ENCODE data around the gene FAM174A. TPM values are rescaled to one million over a fixed set of nuclear protein-coding genes. Genes with fewer than 3 reads are reported as not detected.

FAM174A gene
- total RNA-seq, 1 experiment from 2014 or later: 6.4 TPM

DNA sequence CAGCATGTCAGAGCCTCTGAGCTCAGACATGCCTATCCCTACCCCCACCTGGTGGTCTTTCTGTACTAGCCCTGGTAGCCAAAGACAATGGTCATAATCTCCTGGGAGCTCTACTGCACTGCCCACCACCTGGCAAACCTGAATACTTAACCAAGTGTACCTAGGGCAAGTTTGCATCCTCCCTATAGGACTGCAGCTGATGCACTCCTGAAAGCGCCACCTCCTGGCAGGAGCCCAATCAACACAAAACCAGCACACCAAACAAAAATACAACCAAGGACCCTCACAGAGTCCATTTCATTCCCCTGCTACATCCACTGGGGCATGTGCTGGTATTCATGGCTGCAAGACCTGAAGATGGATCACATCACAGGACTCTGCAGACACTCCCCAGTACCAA is 14.8 kb upstream of the FAM174A start:
- Mint-ChIP-seq H3K27ac (no peak overlapping the region), H3K4me1 (peaks cover 5% of the 10 kb centered on the region), H3K9me3 (peaks cover 15% of the 10 kb centered on the region), H3K27me3 (ENCODE audit: low read depth) (no peaks in the 10 kb centered on the region), H3K4me3 (no peak overlapping the region), H3K36me3 (no peaks in the 10 kb centered on the region)
- peak; percentile 49 for ATAC-seq
- TF ChIP-seq, protein P1, sequence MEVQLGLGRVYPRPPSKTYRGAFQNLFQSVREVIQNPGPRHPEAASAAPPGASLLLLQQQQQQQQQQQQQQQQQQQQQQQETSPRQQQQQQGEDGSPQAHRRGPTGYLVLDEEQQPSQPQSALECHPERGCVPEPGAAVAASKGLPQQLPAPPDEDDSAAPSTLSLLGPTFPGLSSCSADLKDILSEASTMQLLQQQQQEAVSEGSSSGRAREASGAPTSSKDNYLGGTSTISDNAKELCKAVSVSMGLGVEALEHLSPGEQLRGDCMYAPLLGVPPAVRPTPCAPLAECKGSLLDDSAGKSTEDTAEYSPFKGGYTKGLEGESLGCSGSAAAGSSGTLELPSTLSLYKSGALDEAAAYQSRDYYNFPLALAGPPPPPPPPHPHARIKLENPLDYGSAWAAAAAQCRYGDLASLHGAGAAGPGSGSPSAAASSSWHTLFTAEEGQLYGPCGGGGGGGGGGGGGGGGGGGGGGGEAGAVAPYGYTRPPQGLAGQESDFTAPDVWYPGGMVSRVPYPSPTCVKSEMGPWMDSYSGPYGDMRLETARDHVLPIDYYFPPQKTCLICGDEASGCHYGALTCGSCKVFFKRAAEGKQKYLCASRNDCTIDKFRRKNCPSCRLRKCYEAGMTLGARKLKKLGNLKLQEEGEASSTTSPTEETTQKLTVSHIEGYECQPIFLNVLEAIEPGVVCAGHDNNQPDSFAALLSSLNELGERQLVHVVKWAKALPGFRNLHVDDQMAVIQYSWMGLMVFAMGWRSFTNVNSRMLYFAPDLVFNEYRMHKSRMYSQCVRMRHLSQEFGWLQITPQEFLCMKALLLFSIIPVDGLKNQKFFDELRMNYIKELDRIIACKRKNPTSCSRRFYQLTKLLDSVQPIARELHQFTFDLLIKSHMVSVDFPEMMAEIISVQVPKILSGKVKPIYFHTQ (CRISPR knock-in tag; IDR thresholded peaks at IDR 0.05): no peak
- TF ChIP-seq, protein P2, sequence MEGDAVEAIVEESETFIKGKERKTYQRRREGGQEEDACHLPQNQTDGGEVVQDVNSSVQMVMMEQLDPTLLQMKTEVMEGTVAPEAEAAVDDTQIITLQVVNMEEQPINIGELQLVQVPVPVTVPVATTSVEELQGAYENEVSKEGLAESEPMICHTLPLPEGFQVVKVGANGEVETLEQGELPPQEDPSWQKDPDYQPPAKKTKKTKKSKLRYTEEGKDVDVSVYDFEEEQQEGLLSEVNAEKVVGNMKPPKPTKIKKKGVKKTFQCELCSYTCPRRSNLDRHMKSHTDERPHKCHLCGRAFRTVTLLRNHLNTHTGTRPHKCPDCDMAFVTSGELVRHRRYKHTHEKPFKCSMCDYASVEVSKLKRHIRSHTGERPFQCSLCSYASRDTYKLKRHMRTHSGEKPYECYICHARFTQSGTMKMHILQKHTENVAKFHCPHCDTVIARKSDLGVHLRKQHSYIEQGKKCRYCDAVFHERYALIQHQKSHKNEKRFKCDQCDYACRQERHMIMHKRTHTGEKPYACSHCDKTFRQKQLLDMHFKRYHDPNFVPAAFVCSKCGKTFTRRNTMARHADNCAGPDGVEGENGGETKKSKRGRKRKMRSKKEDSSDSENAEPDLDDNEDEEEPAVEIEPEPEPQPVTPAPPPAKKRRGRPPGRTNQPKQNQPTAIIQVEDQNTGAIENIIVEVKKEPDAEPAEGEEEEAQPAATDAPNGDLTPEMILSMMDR (IDR thresholded peaks at IDR 0.05): peak; percentile 48; the same call in 1 of the 2 replicates
- ChIA-PET CTCF (interaction anchor here (0.9 to 1.6 kb wide), 7 partner anchors 12 to 383 kb away, joined by 3 to 6 read pairs (median 4); partner anchors contain the start of gene ST8SIA4), POLR2A (no interaction called here)
- peak; percentile 69 for DNase-seq (ENCODE audit: low spot score)

DNA sequence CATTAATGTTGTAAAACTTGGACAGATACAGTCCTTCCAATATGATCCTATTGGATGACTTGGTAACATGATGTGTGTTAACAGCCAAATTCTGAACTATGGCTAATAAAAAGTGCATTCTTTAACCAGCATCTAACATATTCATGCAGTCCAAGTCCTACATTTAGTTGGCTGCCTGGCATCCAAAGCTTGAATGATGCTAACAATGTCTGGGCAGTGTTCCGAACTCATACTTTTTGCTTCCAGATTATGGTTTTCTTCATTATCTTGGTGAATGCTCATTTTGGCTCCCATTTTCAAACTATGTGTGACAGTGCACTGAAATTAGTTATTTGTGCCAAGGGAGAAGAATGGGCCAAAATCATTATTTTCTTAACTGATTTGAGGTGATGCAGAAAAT is 2.8 kb downstream of the FAM174A start:
- ATAC-seq (no peak), DNase-seq (ENCODE audit: low spot score) (no peak)
- Mint-ChIP-seq H3K9me3 (peaks cover 3% of the 10 kb centered on the region), H3K27me3 (ENCODE audit: low read depth) (no peaks in the 10 kb centered on the region), H3K27ac (no peak overlapping the region), H3K36me3 (peaks cover 2% of the 10 kb centered on the region; the same call in 1 of the 2 replicates), H3K4me1 (peaks cover 14% of the 10 kb centered on the region), H3K4me3 (no peak overlapping the region)
- ChIA-PET CTCF (no interaction called here), POLR2A (no interaction called here)
- TF ChIP-seq MYBL2 (CRISPR knock-in tag; IDR thresholded peaks at IDR 0.05) (no peak), RELA (CRISPR knock-in tag; IDR thresholded peaks at IDR 0.05; ENCODE audit: borderline replicate concordance) (no peak), ETV6 (CRISPR knock-in tag; IDR thresholded peaks at IDR 0.05) (no peak), FOXP1 (CRISPR knock-in tag; IDR thresholded peaks at IDR 0.05; ENCODE audit: borderline replicate concordance) (no peak)

DNA sequence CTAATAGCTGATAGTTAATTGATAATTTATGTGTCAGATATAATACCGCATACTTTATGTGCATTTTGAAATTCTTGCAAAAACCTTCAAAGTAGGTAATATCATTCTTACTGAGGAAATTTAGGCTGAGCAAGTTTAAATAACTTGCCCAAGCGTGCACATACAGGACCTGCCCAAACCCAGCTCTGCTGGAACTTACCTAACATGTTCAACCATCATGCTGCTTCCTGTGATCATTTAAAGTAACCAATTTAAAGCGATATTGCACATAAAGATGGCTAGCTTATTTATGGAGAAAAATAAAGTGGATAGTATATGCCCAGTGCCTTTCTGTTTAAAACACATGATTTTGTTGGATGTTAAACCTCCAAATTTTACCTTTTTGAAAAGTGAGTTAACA is 4.3 kb downstream of the FAM174A start:
- H3K4me1 Mint-ChIP-seq: peaks cover 14% of the 10 kb centered on the region
- no peak overlapping the region for H3K4me3 Mint-ChIP-seq
- no peaks in the 10 kb centered on the region for H3K36me3 Mint-ChIP-seq
- no peaks in the 10 kb centered on the region for H3K9me3 Mint-ChIP-seq
- DNase-seq (ENCODE audit: low spot score) (no peak), ATAC-seq (no peak)
- POLR2A ChIA-PET: no interaction called here
- no peaks in the 10 kb centered on the region for H3K27me3 Mint-ChIP-seq (ENCODE audit: low read depth)
- CTCF ChIA-PET: no interaction called here
- H3K27ac Mint-ChIP-seq: no peak overlapping the region
- no peak for TF ChIP-seq ETV6 (CRISPR knock-in tag; IDR thresholded peaks at IDR 0.05)
- TF ChIP-seq, protein P3, sequence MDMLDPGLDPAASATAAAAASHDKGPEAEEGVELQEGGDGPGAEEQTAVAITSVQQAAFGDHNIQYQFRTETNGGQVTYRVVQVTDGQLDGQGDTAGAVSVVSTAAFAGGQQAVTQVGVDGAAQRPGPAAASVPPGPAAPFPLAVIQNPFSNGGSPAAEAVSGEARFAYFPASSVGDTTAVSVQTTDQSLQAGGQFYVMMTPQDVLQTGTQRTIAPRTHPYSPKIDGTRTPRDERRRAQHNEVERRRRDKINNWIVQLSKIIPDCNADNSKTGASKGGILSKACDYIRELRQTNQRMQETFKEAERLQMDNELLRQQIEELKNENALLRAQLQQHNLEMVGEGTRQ (CRISPR knock-in tag; IDR thresholded peaks at IDR 0.05): no peak
- TF ChIP-seq, protein P4, sequence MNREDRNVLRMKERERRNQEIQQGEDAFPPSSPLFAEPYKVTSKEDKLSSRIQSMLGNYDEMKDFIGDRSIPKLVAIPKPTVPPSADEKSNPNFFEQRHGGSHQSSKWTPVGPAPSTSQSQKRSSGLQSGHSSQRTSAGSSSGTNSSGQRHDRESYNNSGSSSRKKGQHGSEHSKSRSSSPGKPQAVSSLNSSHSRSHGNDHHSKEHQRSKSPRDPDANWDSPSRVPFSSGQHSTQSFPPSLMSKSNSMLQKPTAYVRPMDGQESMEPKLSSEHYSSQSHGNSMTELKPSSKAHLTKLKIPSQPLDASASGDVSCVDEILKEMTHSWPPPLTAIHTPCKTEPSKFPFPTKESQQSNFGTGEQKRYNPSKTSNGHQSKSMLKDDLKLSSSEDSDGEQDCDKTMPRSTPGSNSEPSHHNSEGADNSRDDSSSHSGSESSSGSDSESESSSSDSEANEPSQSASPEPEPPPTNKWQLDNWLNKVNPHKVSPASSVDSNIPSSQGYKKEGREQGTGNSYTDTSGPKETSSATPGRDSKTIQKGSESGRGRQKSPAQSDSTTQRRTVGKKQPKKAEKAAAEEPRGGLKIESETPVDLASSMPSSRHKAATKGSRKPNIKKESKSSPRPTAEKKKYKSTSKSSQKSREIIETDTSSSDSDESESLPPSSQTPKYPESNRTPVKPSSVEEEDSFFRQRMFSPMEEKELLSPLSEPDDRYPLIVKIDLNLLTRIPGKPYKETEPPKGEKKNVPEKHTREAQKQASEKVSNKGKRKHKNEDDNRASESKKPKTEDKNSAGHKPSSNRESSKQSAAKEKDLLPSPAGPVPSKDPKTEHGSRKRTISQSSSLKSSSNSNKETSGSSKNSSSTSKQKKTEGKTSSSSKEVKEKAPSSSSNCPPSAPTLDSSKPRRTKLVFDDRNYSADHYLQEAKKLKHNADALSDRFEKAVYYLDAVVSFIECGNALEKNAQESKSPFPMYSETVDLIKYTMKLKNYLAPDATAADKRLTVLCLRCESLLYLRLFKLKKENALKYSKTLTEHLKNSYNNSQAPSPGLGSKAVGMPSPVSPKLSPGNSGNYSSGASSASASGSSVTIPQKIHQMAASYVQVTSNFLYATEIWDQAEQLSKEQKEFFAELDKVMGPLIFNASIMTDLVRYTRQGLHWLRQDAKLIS (CRISPR knock-in tag; IDR thresholded peaks at IDR 0.05; ENCODE audit: borderline replicate concordance): no peak
- no peak for TF ChIP-seq RORB (CRISPR knock-in tag; IDR thresholded peaks at IDR 0.05)
- TF ChIP-seq, protein P5, sequence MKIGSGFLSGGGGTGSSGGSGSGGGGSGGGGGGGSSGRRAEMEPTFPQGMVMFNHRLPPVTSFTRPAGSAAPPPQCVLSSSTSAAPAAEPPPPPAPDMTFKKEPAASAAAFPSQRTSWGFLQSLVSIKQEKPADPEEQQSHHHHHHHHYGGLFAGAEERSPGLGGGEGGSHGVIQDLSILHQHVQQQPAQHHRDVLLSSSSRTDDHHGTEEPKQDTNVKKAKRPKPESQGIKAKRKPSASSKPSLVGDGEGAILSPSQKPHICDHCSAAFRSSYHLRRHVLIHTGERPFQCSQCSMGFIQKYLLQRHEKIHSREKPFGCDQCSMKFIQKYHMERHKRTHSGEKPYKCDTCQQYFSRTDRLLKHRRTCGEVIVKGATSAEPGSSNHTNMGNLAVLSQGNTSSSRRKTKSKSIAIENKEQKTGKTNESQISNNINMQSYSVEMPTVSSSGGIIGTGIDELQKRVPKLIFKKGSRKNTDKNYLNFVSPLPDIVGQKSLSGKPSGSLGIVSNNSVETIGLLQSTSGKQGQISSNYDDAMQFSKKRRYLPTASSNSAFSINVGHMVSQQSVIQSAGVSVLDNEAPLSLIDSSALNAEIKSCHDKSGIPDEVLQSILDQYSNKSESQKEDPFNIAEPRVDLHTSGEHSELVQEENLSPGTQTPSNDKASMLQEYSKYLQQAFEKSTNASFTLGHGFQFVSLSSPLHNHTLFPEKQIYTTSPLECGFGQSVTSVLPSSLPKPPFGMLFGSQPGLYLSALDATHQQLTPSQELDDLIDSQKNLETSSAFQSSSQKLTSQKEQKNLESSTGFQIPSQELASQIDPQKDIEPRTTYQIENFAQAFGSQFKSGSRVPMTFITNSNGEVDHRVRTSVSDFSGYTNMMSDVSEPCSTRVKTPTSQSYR (CRISPR knock-in tag; IDR thresholded peaks at IDR 0.05): no peak
- TF ChIP-seq, protein P6, sequence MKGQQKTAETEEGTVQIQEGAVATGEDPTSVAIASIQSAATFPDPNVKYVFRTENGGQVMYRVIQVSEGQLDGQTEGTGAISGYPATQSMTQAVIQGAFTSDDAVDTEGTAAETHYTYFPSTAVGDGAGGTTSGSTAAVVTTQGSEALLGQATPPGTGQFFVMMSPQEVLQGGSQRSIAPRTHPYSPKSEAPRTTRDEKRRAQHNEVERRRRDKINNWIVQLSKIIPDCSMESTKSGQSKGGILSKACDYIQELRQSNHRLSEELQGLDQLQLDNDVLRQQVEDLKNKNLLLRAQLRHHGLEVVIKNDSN (CRISPR knock-in tag; IDR thresholded peaks at IDR 0.05): no peak
- TF ChIP-seq ZNF416 (CRISPR knock-in tag; IDR thresholded peaks at IDR 0.05): no peak
- TF ChIP-seq, protein P7, sequence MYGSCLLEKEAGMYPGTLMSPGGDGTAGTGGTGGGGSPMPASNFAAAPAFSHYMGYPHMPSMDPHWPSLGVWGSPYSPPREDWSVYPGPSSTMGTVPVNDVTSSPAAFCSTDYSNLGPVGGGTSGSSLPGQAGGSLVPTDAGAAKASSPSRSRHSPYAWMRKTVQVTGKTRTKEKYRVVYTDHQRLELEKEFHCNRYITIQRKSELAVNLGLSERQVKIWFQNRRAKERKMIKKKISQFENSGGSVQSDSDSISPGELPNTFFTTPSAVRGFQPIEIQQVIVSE (CRISPR knock-in tag; IDR thresholded peaks at IDR 0.05; ENCODE audit: borderline replicate concordance): no peak
- no peak for TF ChIP-seq GRHL2 (CRISPR knock-in tag; IDR thresholded peaks at IDR 0.05; ENCODE audit: insufficient replicate concordance, severe bottlenecking)
- no peak for TF ChIP-seq NFE2L1 (CRISPR knock-in tag; IDR thresholded peaks at IDR 0.05)
- no peak for TF ChIP-seq EMX1 (CRISPR knock-in tag; IDR thresholded peaks at IDR 0.05)
- TF ChIP-seq ZNF219 (CRISPR knock-in tag; IDR thresholded peaks at IDR 0.05; ENCODE audit: borderline replicate concordance): no peak
- TF ChIP-seq, protein P8, sequence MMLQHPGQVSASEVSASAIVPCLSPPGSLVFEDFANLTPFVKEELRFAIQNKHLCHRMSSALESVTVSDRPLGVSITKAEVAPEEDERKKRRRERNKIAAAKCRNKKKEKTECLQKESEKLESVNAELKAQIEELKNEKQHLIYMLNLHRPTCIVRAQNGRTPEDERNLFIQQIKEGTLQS (CRISPR knock-in tag; conservative IDR thresholded peaks at IDR 0.05): no peak

All from WTC11 (cell line).